GM04503 (cell line): Measurements from ENCODE around the gene CENPX.

Source experiments
- DNase-seq: peaks from one replicate; pipeline ENCODE4 v3.0.0-alpha.2; 2012; ENCODE audit warnings: low read depth

The CENPX gene

GRCh38 chr17:82055023-82055964, 32.6 kb upstream of the CENPX start:
- DNase-seq: no peak

- no peak for DNase-seq
These were observed 31.8 kb upstream of the CENPX start for GRCh38 chr17:82054351-82055022.

GRCh38 chr17:82053556-82054263, 31.0 kb upstream of the CENPX start:
- no peak for DNase-seq

DNA sequence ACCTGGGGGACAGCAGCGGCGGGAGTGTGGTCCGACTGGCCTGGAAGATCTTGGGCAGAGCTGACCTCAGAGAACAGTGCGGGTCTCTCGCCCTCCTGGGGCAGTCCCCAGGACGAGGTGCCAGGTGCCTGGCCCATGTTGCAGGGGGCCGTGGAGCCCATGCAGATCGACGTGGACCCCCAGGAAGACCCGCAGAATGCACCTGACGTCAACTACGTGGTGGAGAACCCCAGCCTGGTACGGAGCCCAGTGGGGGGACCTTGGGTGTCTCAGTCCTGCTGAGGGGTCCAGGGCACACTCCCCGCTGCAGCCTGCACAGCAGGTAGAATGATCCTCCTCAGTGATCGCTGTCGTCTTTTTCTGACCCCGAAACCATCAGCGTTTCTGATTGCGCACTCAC, 30.5 kb upstream of the CENPX start:
- no peak for DNase-seq

- DNase-seq: no peak
These were observed 30.0 kb upstream of the CENPX start for GRCh38 chr17:82052638-82053059.

GRCh38 chr17:82051776-82052637, 29.3 kb upstream of the CENPX start, which contains the start of the genes GPS1 and RFNG:
TSS of gene GPS1 (plus strand) at chr17:82051898. CDS start at chr17:82051932, 34 bp downstream.
TSS of gene RFNG (minus strand) at chr17:82051811. CDS start at chr17:82051766, 45 bp downstream.
- DNase-seq: no peak

DNA sequence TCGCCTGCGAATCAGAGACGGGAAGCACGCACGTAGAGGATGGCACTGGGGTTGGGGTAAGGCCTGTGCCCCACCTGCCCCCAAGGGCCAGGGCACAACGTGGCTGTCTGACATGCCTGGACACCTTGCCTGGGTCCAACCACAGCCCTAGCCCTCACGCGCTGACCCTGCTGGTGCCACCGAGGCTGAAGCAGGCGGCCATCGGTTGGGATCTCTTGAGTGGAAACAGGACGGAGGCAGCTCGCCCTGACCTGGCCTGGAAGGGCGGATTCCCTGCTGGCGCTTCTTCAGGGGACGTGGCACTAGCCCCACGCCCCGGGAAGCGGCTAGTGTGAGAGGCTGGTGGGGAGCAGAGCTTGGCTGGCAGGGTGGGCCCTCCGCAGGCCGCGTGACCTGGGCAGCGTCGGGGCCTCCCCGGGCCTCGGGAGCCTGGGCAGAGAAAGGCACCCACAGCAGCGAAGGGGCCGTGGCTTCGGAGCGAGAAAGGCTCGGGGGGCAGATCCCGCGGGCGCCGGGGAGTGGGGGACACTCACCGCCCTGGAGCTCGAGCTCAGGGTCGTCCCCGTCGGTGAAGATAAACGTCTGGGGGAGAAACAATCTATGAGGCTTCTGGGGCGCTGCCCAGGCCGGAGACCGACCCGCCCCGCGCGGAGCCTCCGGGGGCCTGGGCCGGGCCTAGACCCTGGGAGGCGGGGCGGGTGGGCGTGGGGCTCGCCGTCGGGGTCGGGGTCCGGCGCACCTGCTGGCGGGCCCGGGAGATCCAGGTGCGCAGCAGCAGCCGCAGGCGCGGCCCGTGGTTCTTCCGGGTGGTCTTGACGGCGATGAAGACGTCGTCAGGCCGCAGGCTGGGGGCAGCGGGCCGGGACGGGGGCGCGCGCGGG, 28.3 kb upstream of the CENPX start:
- no peak for DNase-seq

- no peak for DNase-seq
These were observed 27.6 kb upstream of the CENPX start for GRCh38 chr17:82050152-82050760.

GRCh38 chr17:82049521-82049971, 26.9 kb upstream of the CENPX start:
- no peak for DNase-seq

GRCh38 chr17:82049106-82049505, 26.4 kb upstream of the CENPX start:
- DNase-seq: no peak

DNA sequence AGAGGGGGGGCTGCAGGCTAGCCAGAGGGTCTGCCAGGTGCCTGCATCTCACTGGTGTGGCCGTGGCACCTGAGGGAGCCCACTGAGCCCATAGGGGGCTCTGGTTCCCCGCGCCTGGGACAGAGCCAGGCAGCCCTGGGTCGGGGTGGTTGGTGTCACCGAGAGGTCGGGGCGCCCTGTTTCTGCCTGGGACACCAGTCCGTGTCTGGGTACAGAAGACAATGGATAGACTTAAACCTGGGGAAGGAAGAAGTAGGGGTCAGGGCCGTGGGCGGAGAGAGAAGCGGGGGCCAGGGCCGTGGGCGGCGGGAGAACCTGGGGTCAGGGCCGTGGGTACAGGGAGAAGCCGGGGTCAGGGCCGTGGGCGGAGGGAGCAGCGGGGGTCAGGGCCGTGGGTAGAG, 25.9 kb upstream of the CENPX start:
- DNase-seq: no peak

GRCh38 chr17:82047914-82048570, 25.4 kb upstream of the CENPX start:
- DNase-seq: no peak

DNA sequence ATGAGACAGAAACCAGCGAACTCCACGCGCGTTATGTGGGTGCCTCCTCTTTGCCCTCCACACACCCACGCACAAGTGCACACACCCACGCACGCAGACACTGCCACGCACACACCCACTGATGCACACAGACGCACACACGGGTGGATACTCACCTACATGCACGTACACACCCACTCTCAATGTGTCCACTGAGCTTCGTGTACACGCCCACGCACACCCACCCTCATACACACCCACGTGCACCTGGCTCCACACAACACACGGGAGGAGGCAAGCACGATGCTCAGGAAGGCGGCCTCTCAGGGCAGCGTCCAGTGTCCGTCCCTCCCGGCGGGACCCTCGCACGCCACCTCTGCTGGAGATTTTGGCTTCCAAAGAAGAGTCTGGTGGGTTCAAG, 24.7 kb upstream of the CENPX start:
- no peak for DNase-seq

GRCh38 chr17:82046903-82047302, 24.2 kb upstream of the CENPX start:
- no peak for DNase-seq

- DNase-seq: no peak
These were observed 23.3 kb upstream of the CENPX start for GRCh38 chr17:82045936-82046484.

GRCh38 chr17:82043507-82043906, 20.8 kb upstream of the CENPX start:
- DNase-seq: no peak

- DNase-seq: no peak
These were observed 20.0 kb upstream of the CENPX start for GRCh38 chr17:82042649-82043048.

GRCh38 chr17:82041144-82041814, 18.6 kb upstream of the CENPX start:
- no peak for DNase-seq
